ENCODE results near the gene POMT2.
A peak's percentile ranks its signal among the peaks of the same experiment; 100 is the strongest.

The POMT2 gene

GRCh38 chr14:77314539-77315457, 5.9 kb downstream of the POMT2 start:
- ATAC-seq (no peak), DNase-seq (no peak)
- H3K9me3 Mint-ChIP-seq: no peaks in the 10 kb centered on the region
- H3K27ac Mint-ChIP-seq: no peak overlapping the region
- H3K27me3 Mint-ChIP-seq: no peaks in the 10 kb centered on the region
- peaks cover 2% of the 10 kb centered on the region for H3K4me1 Mint-ChIP-seq
- no peak overlapping the region for H3K4me3 Mint-ChIP-seq

GRCh38 chr14:77314043-77314442, 6.6 kb downstream of the POMT2 start:
- H3K4me3 Mint-ChIP-seq: no peak overlapping the region
- no peaks in the 10 kb centered on the region for H3K4me1 Mint-ChIP-seq
- ATAC-seq: no peak
- no peak for DNase-seq
- no peaks in the 10 kb centered on the region for H3K9me3 Mint-ChIP-seq
- H3K27me3 Mint-ChIP-seq: no peaks in the 10 kb centered on the region
- H3K27ac Mint-ChIP-seq: no peak overlapping the region

GRCh38 chr14:77313371-77313770, 7.3 kb downstream of the POMT2 start:
- peak overlapping the region in 1 of 2 donors; percentile 63 for H3K27ac Mint-ChIP-seq
- no peaks in the 10 kb centered on the region for H3K9me3 Mint-ChIP-seq
- no peak for ATAC-seq
- H3K4me3 Mint-ChIP-seq: no peak overlapping the region
- no peaks in the 10 kb centered on the region for H3K4me1 Mint-ChIP-seq
- H3K27me3 Mint-ChIP-seq: no peaks in the 10 kb centered on the region
- DNase-seq: no peak

DNA sequence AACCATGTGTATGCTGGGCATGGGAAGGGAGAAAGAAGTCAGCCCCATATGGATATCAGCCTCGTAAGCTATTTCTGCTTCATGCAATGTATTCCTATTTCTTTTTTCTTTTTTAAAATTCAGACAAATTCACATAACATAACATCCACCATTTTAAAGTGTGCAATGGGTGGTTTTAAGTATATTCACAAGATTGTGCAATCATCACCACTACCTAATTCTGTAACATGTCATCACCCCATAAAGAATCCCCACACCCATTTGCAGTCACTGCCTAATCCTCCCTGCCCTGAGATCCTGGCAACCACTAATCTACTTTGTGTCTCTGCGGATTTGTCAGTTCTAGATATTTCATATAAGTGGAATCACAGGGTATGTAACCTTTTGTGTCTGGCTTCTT, 9.5 kb downstream of the POMT2 start:
- DNase-seq (no peak), ATAC-seq (no peak)
- H3K4me1 Mint-ChIP-seq: no peaks in the 10 kb centered on the region
- H3K27me3 Mint-ChIP-seq: no peaks in the 10 kb centered on the region
- no peaks in the 10 kb centered on the region for H3K9me3 Mint-ChIP-seq
- H3K27ac Mint-ChIP-seq: no peak overlapping the region
- no peak overlapping the region for H3K4me3 Mint-ChIP-seq

- no peaks in the 10 kb centered on the region for H3K27me3 Mint-ChIP-seq
- DNase-seq (no peak), ATAC-seq (no peak)
- H3K4me1 Mint-ChIP-seq: no peaks in the 10 kb centered on the region
- H3K4me3 Mint-ChIP-seq: no peak overlapping the region
- no peaks in the 10 kb centered on the region for H3K9me3 Mint-ChIP-seq
- H3K27ac Mint-ChIP-seq: no peak overlapping the region
Observed at GRCh38 chr14:77310026-77310425, 10.7 kb downstream of the POMT2 start.

DNA sequence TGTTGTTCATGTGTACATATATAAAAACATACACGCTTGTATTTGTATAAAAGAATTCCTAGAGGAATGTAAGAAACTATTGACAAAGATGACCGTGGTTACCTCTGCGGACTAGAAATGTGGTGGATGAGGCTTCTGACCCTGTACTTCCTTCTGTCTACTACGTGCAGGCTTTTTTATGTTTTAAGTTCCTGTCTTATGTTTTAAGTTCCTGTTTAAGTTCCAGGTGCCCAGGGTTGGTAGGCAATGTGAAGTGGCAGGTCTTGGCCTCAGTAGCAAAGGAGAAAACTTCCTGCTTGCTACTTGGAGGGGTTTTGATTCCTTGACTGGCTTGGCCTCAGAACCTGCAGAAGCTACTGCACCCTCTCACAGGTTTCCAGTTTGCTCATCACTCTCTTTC, 11.6 kb downstream of the POMT2 start:
- H3K27ac Mint-ChIP-seq: peak overlapping the region in 1 of 2 donors; percentile 49
- no peak overlapping the region for H3K4me3 Mint-ChIP-seq
- no peaks in the 10 kb centered on the region for H3K9me3 Mint-ChIP-seq
- ATAC-seq (no peak), DNase-seq (no peak)
- H3K4me1 Mint-ChIP-seq: no peaks in the 10 kb centered on the region
- H3K27me3 Mint-ChIP-seq: no peaks in the 10 kb centered on the region

- Mint-ChIP-seq H3K9me3 (no peaks in the 10 kb centered on the region), H3K27me3 (no peaks in the 10 kb centered on the region), H3K4me3 (no peak overlapping the region), H3K4me1 (peaks cover 13% of the 10 kb centered on the region), H3K27ac (no peak overlapping the region)
- ATAC-seq (no peak), DNase-seq (no peak)
Observed at GRCh38 chr14:77306851-77307496, 13.7 kb downstream of the POMT2 start.

GRCh38 chr14:77306416-77306815, 14.3 kb downstream of the POMT2 start:
- H3K4me3 Mint-ChIP-seq: no peak overlapping the region
- peaks cover 13% of the 10 kb centered on the region for H3K4me1 Mint-ChIP-seq
- H3K27me3 Mint-ChIP-seq: no peaks in the 10 kb centered on the region
- H3K27ac Mint-ChIP-seq: no peak overlapping the region
- DNase-seq: no peak
- no peaks in the 10 kb centered on the region for H3K9me3 Mint-ChIP-seq
- ATAC-seq: no peak

- H3K27ac Mint-ChIP-seq: no peak overlapping the region
- no peaks in the 10 kb centered on the region for H3K9me3 Mint-ChIP-seq
- DNase-seq: no peak
- no peak overlapping the region for H3K4me3 Mint-ChIP-seq
- no peak for ATAC-seq
- no peaks in the 10 kb centered on the region for H3K27me3 Mint-ChIP-seq
- H3K4me1 Mint-ChIP-seq: peaks cover 13% of the 10 kb centered on the region
Observed at GRCh38 chr14:77305696-77306095, 15.0 kb downstream of the POMT2 start.

GRCh38 chr14:77303417-77304156, 17.1 kb downstream of the POMT2 start:
- ATAC-seq: peak; percentile 80
- peaks cover 13% of the 10 kb centered on the region for H3K4me1 Mint-ChIP-seq

DNA sequence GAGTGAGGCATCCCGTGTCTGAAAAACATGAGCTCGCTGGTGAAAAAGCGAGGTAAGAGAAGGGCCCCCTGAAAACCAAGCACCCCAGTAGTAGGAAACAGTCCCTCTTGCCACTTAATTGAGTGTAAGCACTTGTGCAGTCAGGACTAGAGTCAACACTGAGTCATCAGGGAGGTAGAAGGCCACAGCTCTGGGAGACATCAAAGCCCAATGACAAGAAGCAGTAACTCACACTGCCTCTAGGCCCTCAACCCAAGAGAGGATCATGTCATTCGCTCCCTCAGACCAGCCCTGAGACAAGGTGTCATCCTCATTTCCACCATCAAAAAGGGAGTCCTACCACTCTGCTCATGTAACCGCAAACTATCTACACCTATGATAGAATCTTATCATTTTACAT, 17.8 kb downstream of the POMT2 start:
- Mint-ChIP-seq H3K27me3 (no peaks in the 10 kb centered on the region), H3K4me1 (peaks cover 13% of the 10 kb centered on the region), H3K9me3 (no peaks in the 10 kb centered on the region), H3K4me3 (peak overlapping the region in 1 of 2 donors; percentile 81), H3K27ac (peak overlapping the region; percentile 7 to 99)
- DNase-seq: peak; percentile 29 to 78
- ATAC-seq: peak; percentile 97

More at GRCh38 chr14:77303417-77304156, 17.1 kb downstream of the POMT2 start:
- no peaks in the 10 kb centered on the region for H3K27me3 Mint-ChIP-seq
- H3K27ac Mint-ChIP-seq: peak overlapping the region; percentile 23 to 99
- DNase-seq: peak in 1 of 2 donors; percentile 63
- H3K4me3 Mint-ChIP-seq: peak overlapping the region; percentile 2 to 81
- no peaks in the 10 kb centered on the region for H3K9me3 Mint-ChIP-seq

DNA sequence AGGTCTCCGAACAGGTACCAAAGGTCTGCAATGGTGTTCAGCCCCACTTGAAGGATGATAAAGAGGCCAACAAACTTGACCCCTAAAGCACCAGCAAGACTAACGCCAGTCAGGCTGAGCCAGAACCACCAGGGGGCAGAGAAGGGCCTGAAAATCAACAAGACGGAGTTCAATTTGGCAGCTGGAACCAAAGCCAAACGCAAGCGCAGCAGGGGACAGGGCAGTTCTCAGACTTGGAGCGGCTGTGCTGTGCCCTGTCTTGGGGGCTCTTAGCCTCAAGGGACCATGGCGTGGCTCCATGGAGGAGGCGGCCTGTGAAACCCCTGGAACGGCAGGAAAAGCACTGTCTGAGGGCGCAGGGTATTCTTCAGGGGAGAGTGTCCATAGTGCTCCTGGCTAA, 19.6 kb downstream of the POMT2 start:
- no peak overlapping the region for H3K27ac Mint-ChIP-seq
- no peaks in the 10 kb centered on the region for H3K9me3 Mint-ChIP-seq
- H3K27me3 Mint-ChIP-seq: no peaks in the 10 kb centered on the region
- ATAC-seq (no peak), DNase-seq (peak; percentile 41 to 60)
- H3K4me3 Mint-ChIP-seq: no peak overlapping the region
- H3K4me1 Mint-ChIP-seq: peaks cover 13% of the 10 kb centered on the region

DNA sequence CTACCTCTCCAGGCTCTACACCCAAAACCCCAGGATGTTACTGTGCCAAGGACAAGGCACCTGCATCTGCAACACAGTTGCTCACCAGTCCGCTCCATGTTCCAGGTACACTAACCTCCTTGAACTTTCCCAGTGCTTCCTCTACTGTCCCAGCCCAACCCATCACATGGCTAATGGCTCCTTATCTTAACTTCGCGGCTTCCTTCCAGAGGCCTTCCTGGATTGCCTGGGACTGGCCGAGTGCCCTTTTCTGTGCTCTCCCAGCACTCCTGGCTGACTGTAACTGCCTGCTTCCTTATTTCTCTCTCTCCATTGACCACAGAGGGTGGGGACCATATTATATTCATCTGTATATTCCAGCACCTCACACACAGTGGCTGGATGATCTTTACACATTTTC, 20.9 kb downstream of the POMT2 start:
- H3K9me3 Mint-ChIP-seq: no peaks in the 10 kb centered on the region
- H3K27me3 Mint-ChIP-seq: no peaks in the 10 kb centered on the region
- no peak for DNase-seq
- H3K4me1 Mint-ChIP-seq: peaks cover 13% of the 10 kb centered on the region
- H3K4me3 Mint-ChIP-seq: no peak overlapping the region
- H3K27ac Mint-ChIP-seq: no peak overlapping the region
- no peak for ATAC-seq

GRCh38 chr14:77296906-77297305, 23.8 kb downstream of the POMT2 start:
- Mint-ChIP-seq H3K4me1 (no peaks in the 10 kb centered on the region), H3K27ac (no peak overlapping the region), H3K27me3 (no peaks in the 10 kb centered on the region), H3K4me3 (no peak overlapping the region), H3K9me3 (no peaks in the 10 kb centered on the region)
- ATAC-seq (no peak), DNase-seq (no peak)

- DNase-seq (no peak), ATAC-seq (no peak)
- no peak overlapping the region for H3K27ac Mint-ChIP-seq
- no peaks in the 10 kb centered on the region for H3K9me3 Mint-ChIP-seq
- no peaks in the 10 kb centered on the region for H3K4me1 Mint-ChIP-seq
- H3K27me3 Mint-ChIP-seq: no peaks in the 10 kb centered on the region
- no peak overlapping the region for H3K4me3 Mint-ChIP-seq
Observed at GRCh38 chr14:77296155-77296554, 24.5 kb downstream of the POMT2 start.

DNA sequence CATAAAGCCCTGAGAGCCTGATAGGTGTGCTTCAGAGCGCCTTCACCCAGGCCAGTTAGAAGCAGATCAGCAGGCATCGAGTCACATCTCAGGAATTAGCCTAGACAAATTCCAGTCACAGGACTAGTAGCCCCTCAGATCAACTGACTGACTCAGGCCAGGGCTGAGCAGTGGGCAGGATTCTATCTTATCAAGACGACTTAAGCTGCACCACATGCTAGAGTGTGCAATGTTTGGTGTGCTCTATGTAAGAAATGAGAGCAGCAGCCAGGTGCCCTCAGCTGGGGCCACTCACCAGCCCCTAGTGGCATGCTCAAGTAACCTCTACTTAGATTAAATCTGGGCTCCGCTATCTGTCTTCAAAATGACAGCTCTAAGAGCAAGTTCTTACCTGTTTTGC, 30.0 kb downstream of the POMT2 start:
- ATAC-seq (no peak), DNase-seq (no peak)
- no peak overlapping the region for H3K27ac Mint-ChIP-seq
- no peaks in the 10 kb centered on the region for H3K27me3 Mint-ChIP-seq
- no peaks in the 10 kb centered on the region for H3K4me1 Mint-ChIP-seq
- H3K4me3 Mint-ChIP-seq: no peak overlapping the region
- no peaks in the 10 kb centered on the region for H3K9me3 Mint-ChIP-seq

All from stimulated activated naive CD8-positive, alpha-beta T cell treated with anti-CD3 and anti-CD28 coated beads, Interleukin-15, amount 100 ng/mL, for 72 hours (primary cell).